Left kidney (tissue), 2 donors: ENCODE data around the gene ABCC6. TPM values are rescaled to one million over a fixed set of nuclear protein-coding genes. Genes with fewer than 3 reads are reported as not detected.
"Not testable (repeated sequence)": the region's sequence is repeated elsewhere in the genome, so short reads cannot be mapped to it uniquely, and the experiment has no call there.

Experiments
- DNase-seq: peaks from one replicate; pipeline ENCODE4 v3.0.0-alpha.2; 2013
- polyA plus RNA-seq: library from polyadenylated mRNA; unstranded; fragments of 120-200 nt; gene quantifications from one replicate; pipeline ENCODE4 v1.2.1, GENCODE V29; 2013; ENCODE audit not compliant: insufficient read length

Gene ABCC6
- polyA plus RNA-seq, 1 donor, result 23.5 TPM

- no peak for DNase-seq
These were observed 60.7 kb downstream of the ABCC6 start for GRCh38 chr16:16162591-16162990.

GRCh38 chr16:16161840-16162239, 61.5 kb downstream of the ABCC6 start:
- not testable (repeated sequence) for DNase-seq

GRCh38 chr16:16161319-16161718, 62.0 kb downstream of the ABCC6 start:
- DNase-seq, result no peak

GRCh38 chr16:16159662-16160061, 63.6 kb downstream of the ABCC6 start:
- no peak for DNase-seq

GRCh38 chr16:16158741-16159374, 64.4 kb downstream of the ABCC6 start:
- no peak for DNase-seq

- no peak for DNase-seq
These were observed 65.1 kb downstream of the ABCC6 start for GRCh38 chr16:16158082-16158658.

- no peak for DNase-seq
These were observed 66.1 kb downstream of the ABCC6 start for GRCh38 chr16:16157166-16157565.

- no peak for DNase-seq
These were observed 68.1 kb downstream of the ABCC6 start for GRCh38 chr16:16155234-16155633.

GRCh38 chr16:16154281-16154951, 68.9 kb downstream of the ABCC6 start:
- no peak for DNase-seq

GRCh38 chr16:16153000-16153399, 70.3 kb downstream of the ABCC6 start:
- DNase-seq, result not testable (repeated sequence)

- no peak for DNase-seq
These were observed 72.0 kb downstream of the ABCC6 start for GRCh38 chr16:16151315-16151714.

- DNase-seq, result no peak
These were observed 72.5 kb downstream of the ABCC6 start for GRCh38 chr16:16150878-16151152.

GRCh38 chr16:16150117-16150877, 73.0 kb downstream of the ABCC6 start:
- peak; percentile 25 for DNase-seq

GRCh38 chr16:16149710-16150116, 73.6 kb downstream of the ABCC6 start:
- no peak for DNase-seq

GRCh38 chr16:16148755-16149154, 74.5 kb downstream of the ABCC6 start:
- DNase-seq, result no peak

GRCh38 chr16:16148000-16148599, 75.2 kb downstream of the ABCC6 start:
- not testable (repeated sequence) for DNase-seq

- DNase-seq, result no peak
These were observed 75.8 kb downstream of the ABCC6 start for GRCh38 chr16:16147316-16147999.

GRCh38 chr16:16146380-16147315, 76.6 kb downstream of the ABCC6 start:
- DNase-seq, result no peak

- no peak for DNase-seq
These were observed 78.0 kb downstream of the ABCC6 start for GRCh38 chr16:16145286-16145685.

- no peak for DNase-seq
These were observed 78.9 kb downstream of the ABCC6 start for GRCh38 chr16:16144416-16144815.

- DNase-seq, result no peak
These were observed 79.4 kb downstream of the ABCC6 start for GRCh38 chr16:16143931-16144330.
